Sigmoid colon (tissue), 7 donors: ENCODE results near the gene CHRM1. TPM values are rescaled to one million over a fixed set of nuclear protein-coding genes. Genes with fewer than 3 reads are reported as not detected.

Experiments used
- polyA plus RNA-seq, 3 donors: library from polyadenylated mRNA; stranded (reverse); fragments of 200-250 nt; gene quantifications; one replicate each; pipeline ENCODE4 v1.2.3, GENCODE V29; 2013
- small RNA-seq, 3 donors: library from RNA; depleted of rRNA; stranded (forward); fragments of <200 nt; gene quantifications; one replicate each; pipeline ENCODE3, GENCODE V24; 2016
- total RNA-seq, 4 donors: library from RNA; depleted of rRNA; stranded (reverse); fragments of >200 nt; gene quantifications; one replicate each; pipeline ENCODE4 v1.1.0, GENCODE V29; 2016
- donor health status: healthy with polysubstance abuse.
- donor health status: Bipolar disorder and iron deficiency.
- donor health status: healthy.

The CHRM1 gene
- total and polyA plus RNA-seq, 7 donors, result 0.16 to 0.60 (median 0.41) TPM; not detected in 2

Small RNAs within 50 kb of the gene (small RNA-seq; reads per million reads assigned to genes)
- 0 reads per million in 3 donors for gene RN7SL259P

Other genes with a start within 250 kb of the CHRM1 start
- gene UQCC3, start 249.7 kb downstream of the CHRM1 start, total RNA-seq, result 1 to 10 TPM; 4.9 to 9.7 (median 8.2) TPM
- gene UQCC3, start 249.7 kb downstream of the CHRM1 start, polyA plus RNA-seq, result 10 to 100 TPM; 15.8 to 19.8 (median 18.0) TPM
- gene LBHD1, start 249.1 kb downstream of the CHRM1 start, total RNA-seq, result 1 to 10 TPM; 2.0 to 4.1 (median 3.7) TPM
- gene LBHD1, start 249.1 kb downstream of the CHRM1 start, polyA plus RNA-seq, result 10 to 100 TPM in 1 of 3 donors, 1 to 10 TPM in 2; 3.0 to 12.9 (median 5.8) TPM
- 100 to 1,000 TPM; 174 to 298 (median 199) TPM for gene UBXN1, start 242.3 kb downstream of the CHRM1 start, total RNA-seq
- gene UBXN1, start 242.3 kb downstream of the CHRM1 start, polyA plus RNA-seq, result 100 to 1,000 TPM; 132 to 188 (median 174) TPM
- 10 to 100 TPM; 28.5 to 40.4 (median 32.1) TPM for gene LRRN4CL, start 231.8 kb downstream of the CHRM1 start, total RNA-seq
- 1 to 10 TPM in 2 of 3 donors, under 1 TPM in 1; 0.23 to 3.1 (median 3.0) TPM for gene LRRN4CL, start 231.8 kb downstream of the CHRM1 start, polyA plus RNA-seq
- 10 to 100 TPM; 35.5 to 69.8 (median 50.2) TPM for gene BSCL2, start 213.9 kb downstream of the CHRM1 start, total RNA-seq
- gene BSCL2, start 213.9 kb downstream of the CHRM1 start, polyA plus RNA-seq, result 10 to 100 TPM; 18.0 to 72.3 (median 27.0) TPM
- gene GNG3, start 213.7 kb downstream of the CHRM1 start, total RNA-seq, result 1 to 10 TPM in 3 of 4 donors, not detected in 1; 1.4 to 5.0 (median 2.8) TPM
- gene GNG3, start 213.7 kb downstream of the CHRM1 start, polyA plus RNA-seq, result 1 to 10 TPM in 2 of 3 donors, not detected in 1; 1.2 to 2.7 TPM
- 10 to 100 TPM; 22.9 to 30.7 (median 25.3) TPM for gene HNRNPUL2, start 193.9 kb downstream of the CHRM1 start, total RNA-seq
- 10 to 100 TPM; 36.6 to 54.3 (median 37.5) TPM for gene HNRNPUL2, start 193.9 kb downstream of the CHRM1 start, polyA plus RNA-seq
- gene TTC9C, start 192.9 kb downstream of the CHRM1 start, total RNA-seq, result 10 to 100 TPM; 21.9 to 39.9 (median 24.2) TPM
- gene TTC9C, start 192.9 kb downstream of the CHRM1 start, polyA plus RNA-seq, result 10 to 100 TPM; 27.6 to 30.4 (median 27.7) TPM
- 10 to 100 TPM in 1 of 4 donors, 1 to 10 TPM in 3; 6.6 to 12.1 (median 7.7) TPM for gene ZBTB3, start 167.2 kb downstream of the CHRM1 start, total RNA-seq
- gene ZBTB3, start 167.2 kb downstream of the CHRM1 start, polyA plus RNA-seq, result 1 to 10 TPM; 1.2 to 5.0 (median 1.8) TPM
- gene POLR2G, start 159.8 kb downstream of the CHRM1 start, total RNA-seq, result 10 to 100 TPM; 42.7 to 59.5 (median 53.6) TPM
- gene POLR2G, start 159.8 kb downstream of the CHRM1 start, polyA plus RNA-seq, result 100 to 1,000 TPM in 1 of 3 donors, 10 to 100 TPM in 2; 73.5 to 111 (median 95.5) TPM
- 10 to 100 TPM; 13.2 to 20.1 (median 16.7) TPM for gene TAF6L, start 150.0 kb downstream of the CHRM1 start, total RNA-seq
- gene TAF6L, start 150.0 kb downstream of the CHRM1 start, polyA plus RNA-seq, result 10 to 100 TPM in 1 of 3 donors, 1 to 10 TPM in 2; 3.0 to 20.7 (median 9.0) TPM
- gene TMEM179B, start 134.0 kb downstream of the CHRM1 start, total RNA-seq, result 10 to 100 TPM; 38.2 to 49.6 (median 43.0) TPM
- 10 to 100 TPM; 27.0 to 63.9 (median 38.4) TPM for gene TMEM179B, start 134.0 kb downstream of the CHRM1 start, polyA plus RNA-seq
- gene TMEM223, start 129.4 kb downstream of the CHRM1 start, total RNA-seq, result 10 to 100 TPM; 16.0 to 27.1 (median 24.1) TPM
- 10 to 100 TPM in 2 of 3 donors, 1 to 10 TPM in 1; 9.0 to 30.9 (median 15.5) TPM for gene TMEM223, start 129.4 kb downstream of the CHRM1 start, polyA plus RNA-seq
- 10 to 100 TPM; 33.2 to 68.1 (median 43.0) TPM for gene NXF1, start 115.9 kb downstream of the CHRM1 start, total RNA-seq
- 10 to 100 TPM; 20.3 to 63.3 (median 22.8) TPM for gene NXF1, start 115.9 kb downstream of the CHRM1 start, polyA plus RNA-seq
- 10 to 100 TPM; 27.1 to 37.8 (median 31.2) TPM for gene STX5, start 89.3 kb downstream of the CHRM1 start, total RNA-seq
- 10 to 100 TPM; 27.8 to 31.2 (median 28.9) TPM for gene STX5, start 89.3 kb downstream of the CHRM1 start, polyA plus RNA-seq
- 1 to 10 TPM in 1 of 4 donors, not detected in 3; 2.1 TPM for gene TEX54, start 88.5 kb downstream of the CHRM1 start, total RNA-seq
- not detected for gene TEX54, start 88.5 kb downstream of the CHRM1 start, polyA plus RNA-seq
- 10 to 100 TPM; 22.8 to 39.7 (median 34.7) TPM for gene WDR74, start 81.8 kb downstream of the CHRM1 start, total RNA-seq
- gene WDR74, start 81.8 kb downstream of the CHRM1 start, polyA plus RNA-seq, result 10 to 100 TPM; 11.6 to 47.6 (median 24.0) TPM
- 10 to 100 TPM; 44.0 to 70.4 (median 50.4) TPM for gene SLC3A2, start 40.5 kb downstream of the CHRM1 start, total RNA-seq
- 100 to 1,000 TPM in 1 of 3 donors, 10 to 100 TPM in 2; 16.8 to 128 (median 39.1) TPM for gene SLC3A2, start 40.5 kb downstream of the CHRM1 start, polyA plus RNA-seq
- not detected for gene SLC22A6, start 63.6 kb upstream of the CHRM1 start, total RNA-seq
- not detected for gene SLC22A6, start 63.6 kb upstream of the CHRM1 start, polyA plus RNA-seq
- not detected for gene SLC22A8, start 94.5 kb upstream of the CHRM1 start, total RNA-seq
- gene SLC22A8, start 94.5 kb upstream of the CHRM1 start, polyA plus RNA-seq, result not detected
- gene SLC22A24, start 222.9 kb upstream of the CHRM1 start, total RNA-seq, result not detected
- not detected for gene SLC22A24, start 222.9 kb upstream of the CHRM1 start, polyA plus RNA-seq